ENCODE results near the gene BCL2L13. TPM values are rescaled to one million over a fixed set of nuclear protein-coding genes. Genes with fewer than 3 reads are reported as not detected.
A peak's percentile ranks its signal among the peaks of the same experiment; 100 is the strongest.

The BCL2L13 gene
- total RNA-seq, 1 experiment from 2014 or later = 26.0 TPM

GRCh38 chr22:17698948-17699347 is 60.4 kb downstream of the BCL2L13 start:
- no peak for DNase-seq
- Histone ChIP-seq H3K14ac (ENCODE audit: insufficient read depth, low read length) (no peak overlapping the region), H4K8ac (replicated peaks; ENCODE audit: insufficient read length, low read depth, low read length) (no peak overlapping the region), H3K56ac (ENCODE audit: insufficient read length, low read depth, low read length) (no peak overlapping the region), H3K4me2 (ENCODE audit: insufficient read depth, insufficient read length, low read length) (no peak overlapping the region), H3K23me2 (ENCODE audit: insufficient read length, low read depth, low read length, poor library complexity, severe bottlenecking) (no peaks in the 10 kb centered on the region), H3K4ac (ENCODE audit: low read depth, low read length) (no peak overlapping the region), H4K5ac (ENCODE audit: insufficient read length, low read depth, low read length) (no peak overlapping the region), H3K18ac (ENCODE audit: insufficient read length, low read depth, low read length) (no peak overlapping the region), H3K27ac (ENCODE audit: insufficient read length, low read depth, low read length) (no peak overlapping the region), H4K91ac (ENCODE audit: insufficient read length, low read depth, low read length) (no peak overlapping the region), H3K79me1 (ENCODE audit: insufficient read depth, low read depth, low read length, poor library complexity, severe bottlenecking) (no peaks in the 10 kb centered on the region), H3K79me2 (ENCODE audit: insufficient read depth, low read length) (no peaks in the 10 kb centered on the region), H2AK5ac (ENCODE audit: insufficient read length, low read length) (no peak overlapping the region), H3K27me3 (ENCODE audit: insufficient read depth, low read length) (no peaks in the 10 kb centered on the region), H3K23ac (ENCODE audit: insufficient read length, low read depth, low read length) (no peak overlapping the region), H2BK15ac (ENCODE audit: low read depth, low read length) (no peak overlapping the region), H2BK12ac (ENCODE audit: insufficient read length, low read depth, low read length) (no peak overlapping the region), H2AFZ (ENCODE audit: low read length) (no peak overlapping the region), H2BK20ac (ENCODE audit: low read depth, low read length, poor library complexity, severe bottlenecking) (no peak overlapping the region), H3K9ac (ENCODE audit: extremely low read depth, insufficient read length, low read length) (no peak overlapping the region), H2BK5ac (ENCODE audit: insufficient read length, low read length) (no peak overlapping the region), H4K20me1 (ENCODE audit: control insufficient read depth, insufficient read depth, insufficient read length) (no peaks in the 10 kb centered on the region), H3K9me3 (ENCODE audit: control insufficient read depth, low read depth, low read length) (no peaks in the 10 kb centered on the region), H3T11ph (ENCODE audit: low read length) (no peak overlapping the region), H3K4me1 (ENCODE audit: insufficient read depth, low read length) (peaks cover 5% of the 10 kb centered on the region; the same call in 1 of the 2 replicates), H2BK120ac (ENCODE audit: low read depth, low read length, poor library complexity, severe bottlenecking) (no peak overlapping the region)
- no peak for TF ChIP-seq CTCF (conservative IDR thresholded peaks at IDR 0.05)
- H3K27ac Mint-ChIP-seq = peak overlapping the region in 2 of 3 experiments; percentile 21 to 26; a peak in 3 of 7 replicates
- peaks cover 16 to 17% of the 10 kb centered on the region in 2 experiments for H3K4me1 Mint-ChIP-seq
- peaks cover 6 to 9% (median 8%) of the 10 kb centered on the region in 3 experiments for H3K36me3 Mint-ChIP-seq (ENCODE audit: insufficient read depth in 1 of 3, low read depth in 3 of 3)
- no peaks in the 10 kb centered on the region for H3K27me3 Mint-ChIP-seq (ENCODE audit: low read depth)
- H3K4me3 Mint-ChIP-seq = no peak overlapping the region
- H3K9me3 Mint-ChIP-seq = no peaks in the 10 kb centered on the region
